Type B pancreatic cell (in vitro differentiated cells): ENCODE results near the gene RRP9. TPM values are rescaled to one million over a fixed set of nuclear protein-coding genes. Genes with fewer than 3 reads are reported as not detected.
A peak's percentile ranks its signal among the peaks of the same experiment; 100 is the strongest.

ENCODE experiments used
- DNase-seq: peaks from one replicate; pipeline ENCODE4 v3.0.0; 2021; ENCODE audit warnings: mixed read lengths; ENCODE audit not compliant: unreplicated experiment; ENCODE audit errors: extremely low spot score
- H3K27ac Mint-ChIP-seq: 2 replicates; pipeline ENCODE4 v1.8.0; 2021; ENCODE audit warnings: mild to moderate bottlenecking, mixed read lengths
- H3K27me3 Mint-ChIP-seq: 2 replicates; pipeline ENCODE4 v1.8.0; 2021; ENCODE audit warnings: mixed read lengths
- H3K36me3 Mint-ChIP-seq: 2 replicates; pipeline ENCODE4 v1.8.0; 2021; ENCODE audit warnings: mixed read lengths
- H3K4me1 Mint-ChIP-seq: one replicate; pipeline ENCODE4 v1.8.0; 2021; ENCODE audit warnings: mixed read lengths; ENCODE audit not compliant: unreplicated experiment
- H3K4me3 Mint-ChIP-seq: 2 replicates; pipeline ENCODE4 v1.8.0; 2021; ENCODE audit warnings: mild to moderate bottlenecking, mixed read lengths
- H3K9me3 Mint-ChIP-seq: 2 replicates; pipeline ENCODE4 v1.8.0; 2021; ENCODE audit warnings: mixed read lengths
- CTCF ChIP-seq: fragments of 200-600 bp; sonication (generic); conservative IDR thresholded peaks from 2 replicates; pipeline ENCODE4 v1.5.0; 2021; ENCODE audit warnings: antibody characterized with exemption, mild to moderate bottlenecking
- total RNA-seq: library from RNA; stranded (reverse); gene quantifications from 2 replicates; pipeline ENCODE4 v1.2.1, GENCODE V29; 2021; ENCODE audit warnings: low replicate concordance

The RRP9 gene
- total RNA-seq, 1 donor from 2014 or later, result 30.0 TPM

GRCh38 chr3:51974277-51974962 lies 32.7 kb upstream of the RRP9 start:
- no peaks in the 10 kb centered on the region for H3K9me3 Mint-ChIP-seq
- peak overlapping the region; percentile 83 for H3K27ac Mint-ChIP-seq
- H3K27me3 Mint-ChIP-seq, result no peaks in the 10 kb centered on the region
- DNase-seq, result no peak
- H3K36me3 Mint-ChIP-seq, result no peaks in the 10 kb centered on the region
- H3K4me1 Mint-ChIP-seq, result peaks cover 15% of the 10 kb centered on the region
- TF ChIP-seq CTCF, result no peak
- peak overlapping the region; percentile 95 for H3K4me3 Mint-ChIP-seq

- peaks cover 27% of the 10 kb centered on the region for H3K4me1 Mint-ChIP-seq
- peak overlapping the region; percentile 67 for H3K4me3 Mint-ChIP-seq
- H3K36me3 Mint-ChIP-seq, result no peaks in the 10 kb centered on the region
- no peaks in the 10 kb centered on the region for H3K27me3 Mint-ChIP-seq
- no peak for DNase-seq
- H3K9me3 Mint-ChIP-seq, result no peaks in the 10 kb centered on the region
- no peak for TF ChIP-seq CTCF
- H3K27ac Mint-ChIP-seq, result no peak overlapping the region
These were observed 29.6 kb upstream of the RRP9 start for GRCh38 chr3:51971350-51971749.

GRCh38 chr3:51970606-51971300 lies 29.0 kb upstream of the RRP9 start:
- no peak for TF ChIP-seq CTCF
- H3K27ac Mint-ChIP-seq, result no peak overlapping the region
- peaks cover 28% of the 10 kb centered on the region for H3K4me1 Mint-ChIP-seq
- no peaks in the 10 kb centered on the region for H3K36me3 Mint-ChIP-seq
- no peaks in the 10 kb centered on the region for H3K9me3 Mint-ChIP-seq
- no peak for DNase-seq
- no peaks in the 10 kb centered on the region for H3K27me3 Mint-ChIP-seq
- H3K4me3 Mint-ChIP-seq, result peak overlapping the region; percentile 67

- H3K4me3 Mint-ChIP-seq, result no peak overlapping the region
- peaks cover 30% of the 10 kb centered on the region for H3K4me1 Mint-ChIP-seq
- H3K27ac Mint-ChIP-seq, result no peak overlapping the region
- no peak for DNase-seq
- no peaks in the 10 kb centered on the region for H3K9me3 Mint-ChIP-seq
- peaks cover 4% of the 10 kb centered on the region for H3K36me3 Mint-ChIP-seq
- no peaks in the 10 kb centered on the region for H3K27me3 Mint-ChIP-seq
- no peak for TF ChIP-seq CTCF
These were observed 28.1 kb upstream of the RRP9 start for GRCh38 chr3:51969841-51970240.

- H3K36me3 Mint-ChIP-seq, result peaks cover 4% of the 10 kb centered on the region
- no peak for DNase-seq
- H3K9me3 Mint-ChIP-seq, result no peaks in the 10 kb centered on the region
These were observed 27.4 kb upstream of the RRP9 start for GRCh38 chr3:51968883-51969678.

More at GRCh38 chr3:51968883-51969678, 27.4 kb upstream of the RRP9 start:
- Mint-ChIP-seq H3K27me3 (no peaks in the 10 kb centered on the region), H3K27ac (peak overlapping the region; percentile 90), H3K4me1 (peaks cover 33% of the 10 kb centered on the region), H3K4me3 (peak overlapping the region; percentile 91)
- no peak for TF ChIP-seq CTCF
